Naive thymus-derived CD4-positive, alpha-beta T cell (primary cell): ENCODE results near the gene ADAMTS17. TPM values are rescaled to one million over a fixed set of nuclear protein-coding genes. Genes with fewer than 3 reads are reported as not detected.
A peak's percentile ranks its signal among the peaks of the same experiment; 100 is the strongest.

ENCODE experiments used
- ATAC-seq: fragments of 150-1000 bp; cut with Tn5 transposase; 2 replicates; pipeline ENCODE4 v1.10.0; 2021; ENCODE audit warnings: mild to moderate bottlenecking, moderate library complexity
- CTCF ChIA-PET: fragments of 350-600 bp; sonication (Branson Sonifier 250); formaldehyde crosslinking; loops from one replicate; lab custom pipeline; 2021; ENCODE audit warnings: antibody characterized with exemption; lab: Charles Lee
- POLR2A ChIA-PET: fragments of 350-600 bp; sonication (Branson Sonifier 250); formaldehyde crosslinking; loops from one replicate; lab custom pipeline; 2021; ENCODE audit warnings: antibody characterized with exemption, inconsistent platforms; lab: Charles Lee
- DNase-seq, 9 donors: peaks; one replicate each; pipeline versions ENCODE4 v3.0.0 to v3.0.0-alpha.2; 2020 to 2022; ENCODE audit warnings: mixed read lengths in 1 of 9
- H3K27ac ChIP-seq: one replicate; pipeline ENCODE4 v1.7.0; 2013; ENCODE audit warnings: mild to moderate bottlenecking, low read depth, low read length, moderate library complexity
- H3K27me3 ChIP-seq, 2 donors: one replicate each; pipeline ENCODE4 v1.7.0; 2013; ENCODE audit warnings: low read length in 2 of 2, mild to moderate bottlenecking in 2 of 2, moderate library complexity in 2 of 2; ENCODE audit not compliant: control insufficient read depth in 2 of 2, insufficient read depth in 2 of 2
- H3K36me3 ChIP-seq, 3 experiments: 1 replicate in 2 of 3; 2 replicates in 1 of 3; pipeline ENCODE4 v1.7.0; 2013; ENCODE audit warnings: low read length in 3 of 3, mild to moderate bottlenecking in 3 of 3, moderate library complexity in 1 of 3; ENCODE audit not compliant: insufficient read depth in 3 of 3, control insufficient read depth in 2 of 3
- H3K4me1 ChIP-seq, 2 donors: one replicate each; pipeline ENCODE4 v1.7.0; 2013; ENCODE audit warnings: low read length in 2 of 2, mild to moderate bottlenecking in 2 of 2, moderate library complexity in 1 of 2; ENCODE audit not compliant: control insufficient read depth in 2 of 2, insufficient read depth in 2 of 2
- H3K4me3 ChIP-seq: 2 replicates; pipeline ENCODE4 v1.7.0; 2013; ENCODE audit warnings: mild to moderate bottlenecking, low read length
- H3K9me3 ChIP-seq, 3 experiments: 1 replicate in 2 of 3; 2 replicates in 1 of 3; pipeline ENCODE4 v1.7.0; 2013; ENCODE audit warnings: low read length in 3 of 3; ENCODE audit not compliant: control insufficient read depth in 2 of 3
- H3K27ac Mint-ChIP-seq, 9 donors: one replicate each; pipeline ENCODE4 v1.8.0; 2020 to 2022; ENCODE audit warnings: mixed read lengths in 9 of 9, mild to moderate bottlenecking in 8 of 9, moderate library complexity in 5 of 9, inconsistent platforms in 2 of 9
- H3K27me3 Mint-ChIP-seq, 5 donors: one replicate each; pipeline ENCODE4 v1.8.0; 2021 to 2022; ENCODE audit warnings: mixed read lengths in 5 of 5, mild to moderate bottlenecking in 1 of 5
- H3K36me3 Mint-ChIP-seq, 5 donors: one replicate each; pipeline ENCODE4 v1.8.0; 2020 to 2022; ENCODE audit warnings: mixed read lengths in 5 of 5, mild to moderate bottlenecking in 3 of 5, inconsistent platforms in 1 of 5
- H3K4me1 Mint-ChIP-seq, 7 donors: one replicate each; pipeline ENCODE4 v1.8.0; 2020 to 2022; ENCODE audit warnings: mixed read lengths in 7 of 7, mild to moderate bottlenecking in 3 of 7, inconsistent platforms in 1 of 7
- H3K4me3 Mint-ChIP-seq, 10 donors: one replicate each; pipeline ENCODE4 v1.8.0; 2020 to 2022; ENCODE audit warnings: mild to moderate bottlenecking in 10 of 10, mixed read lengths in 10 of 10, moderate library complexity in 6 of 10, inconsistent platforms in 2 of 10
- H3K9me3 Mint-ChIP-seq, 11 donors: one replicate each; pipeline ENCODE4 v1.8.0; 2020 to 2022; ENCODE audit warnings: mixed read lengths in 11 of 11, mild to moderate bottlenecking in 4 of 11, inconsistent platforms in 1 of 11, moderate library complexity in 1 of 11
- intact Hi-C, 2 donors: fragments of 100-400 bp; cut with micrococcal nuclease; formaldehyde crosslinking; loops; one replicate each; pipeline ENCODE4 v1.15.1; 2023
- polyA plus RNA-seq, 2 donors: library from polyadenylated mRNA; unstranded; fragments of 300-500 nt; fragmentation: Illumina TruSeq; gene quantifications; one replicate each; pipeline ENCODE4 v1.2.3, GENCODE V29; 2021
- total RNA-seq, 6 experiments: library from RNA in 5 of 6; stranded (reverse) in 5 of 6; gene quantifications; 1 replicate in 5 of 6; 2 replicates in 1 of 6; pipeline ENCODE4 v1.2.3 and lab custom pipeline; 2021 to 2026

ADAMTS17 gene
- total and polyA plus RNA-seq, 7 experiments from 2014 or later, result 1.5 to 13.5 (median 3.2) TPM

DNA sequence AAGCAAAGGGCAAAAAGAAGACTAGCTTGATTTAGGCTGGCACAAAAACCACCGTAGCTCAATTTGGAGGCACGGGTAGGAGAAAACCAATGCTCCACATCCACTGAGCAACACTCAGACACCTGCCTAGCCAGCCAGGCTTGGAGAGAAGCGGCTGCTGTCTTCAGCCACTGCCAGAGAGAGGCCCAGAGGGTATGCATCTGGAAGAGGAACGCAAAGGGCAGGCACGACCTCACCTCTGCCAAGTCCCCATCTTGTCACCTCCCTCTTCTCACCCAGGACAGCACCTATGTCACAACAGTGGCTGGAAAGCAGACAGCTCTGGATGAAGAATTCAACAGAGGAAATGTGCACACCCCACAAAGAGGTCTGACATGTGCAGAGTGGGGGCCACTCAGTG lies 93.5 kb downstream of the ADAMTS17 start:
- Histone ChIP-seq H3K4me3 (no peak overlapping the region), H3K36me3 (no peaks in the 10 kb centered on the region), H3K4me1 (no peaks in the 10 kb centered on the region), H3K27me3 (no peaks in the 10 kb centered on the region), H3K9me3 (no peaks in the 10 kb centered on the region), H3K27ac (no peak overlapping the region)
- intact Hi-C loops, result no loop called here
- peaks cover 0 to 4% (median 0%) of the 10 kb centered on the region in 11 donors for H3K9me3 Mint-ChIP-seq
- ATAC-seq (no peak), DNase-seq (no peak)
- no peaks in the 10 kb centered on the region for H3K27me3 Mint-ChIP-seq
- ChIA-PET POLR2A (no interaction called here), CTCF (interaction anchor here (1.3 kb wide), 1 partner anchor 9 kb away, joined by 4 read pairs; no protein-coding TSS in a partner anchor)
- peaks cover 0 to 4% (median 0%) of the 10 kb centered on the region in 7 donors for H3K4me1 Mint-ChIP-seq
- no peak overlapping the region for H3K4me3 Mint-ChIP-seq
- H3K36me3 Mint-ChIP-seq, result peaks cover 0 to 45% (median 9%) of the 10 kb centered on the region in 5 donors
- no peak overlapping the region for H3K27ac Mint-ChIP-seq

- no peak overlapping the region for H3K4me3 Mint-ChIP-seq
- H3K4me1 Mint-ChIP-seq, result peaks cover 0 to 4% (median 0%) of the 10 kb centered on the region in 7 donors
- H3K27me3 Mint-ChIP-seq, result no peaks in the 10 kb centered on the region
- peaks cover 0 to 43% (median 9%) of the 10 kb centered on the region in 5 donors for H3K36me3 Mint-ChIP-seq
- Histone ChIP-seq H3K27me3 (no peaks in the 10 kb centered on the region), H3K36me3 (no peaks in the 10 kb centered on the region), H3K4me3 (no peak overlapping the region), H3K27ac (no peak overlapping the region), H3K9me3 (no peaks in the 10 kb centered on the region), H3K4me1 (no peaks in the 10 kb centered on the region)
- DNase-seq (no peak), ATAC-seq (no peak)
- peaks cover 0 to 5% (median 0%) of the 10 kb centered on the region in 11 donors for H3K9me3 Mint-ChIP-seq
- ChIA-PET CTCF (interaction anchor here (1.3 kb wide), 1 partner anchor 9 kb away, joined by 4 read pairs; no protein-coding TSS in a partner anchor), POLR2A (no interaction called here)
- peak overlapping the region in 1 of 9 donors; percentile 46 for H3K27ac Mint-ChIP-seq
- intact Hi-C loops, result no loop called here
Measured at GRCh38 chr15:100247228-100248225, 94.2 kb downstream of the ADAMTS17 start.

DNA sequence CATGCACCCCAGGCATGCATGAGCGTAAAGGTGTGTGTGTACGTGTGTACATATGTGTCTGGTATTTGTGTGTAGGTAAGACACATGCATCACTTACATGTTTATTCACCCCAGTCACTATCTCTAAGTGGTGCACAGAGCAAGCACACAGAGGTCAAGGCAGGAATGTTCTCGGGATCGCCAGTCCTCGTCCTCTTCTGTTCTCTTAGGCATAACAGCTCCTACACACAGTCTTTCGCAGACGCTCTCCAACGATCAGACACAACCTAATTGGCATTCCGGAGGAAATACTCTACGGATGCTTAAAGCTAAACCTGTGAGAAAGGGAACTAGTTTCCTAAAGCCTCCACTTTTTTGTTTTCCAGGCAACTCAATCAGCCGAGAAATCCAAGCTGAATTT lies 95.9 kb downstream of the ADAMTS17 start:
- H3K4me3 ChIP-seq, result no peak overlapping the region
- no peaks in the 10 kb centered on the region for H3K27me3 ChIP-seq
- Mint-ChIP-seq H3K9me3 (peaks cover 0 to 5% (median 0%) of the 10 kb centered on the region in 11 donors), H3K4me1 (peaks cover 0 to 2% (median 0%) of the 10 kb centered on the region in 7 donors), H3K27ac (no peak overlapping the region), H3K36me3 (peaks cover 0 to 42% (median 17%) of the 10 kb centered on the region in 5 donors), H3K27me3 (no peaks in the 10 kb centered on the region), H3K4me3 (no peak overlapping the region)
- ChIA-PET POLR2A (no interaction called here), CTCF (no interaction called here)
- no peaks in the 10 kb centered on the region for H3K4me1 ChIP-seq
- H3K36me3 ChIP-seq, result no peaks in the 10 kb centered on the region
- no peak overlapping the region for H3K27ac ChIP-seq
- DNase-seq, result no peak
- intact Hi-C loops, result no loop called here
- no peaks in the 10 kb centered on the region for H3K9me3 ChIP-seq
- ATAC-seq, result no peak

- Histone ChIP-seq H3K27ac (no peak overlapping the region), H3K36me3 (no peaks in the 10 kb centered on the region), H3K27me3 (no peaks in the 10 kb centered on the region), H3K9me3 (no peaks in the 10 kb centered on the region), H3K4me1 (no peaks in the 10 kb centered on the region), H3K4me3 (no peak overlapping the region)
- Mint-ChIP-seq H3K9me3 (peaks cover 0 to 5% (median 0%) of the 10 kb centered on the region in 11 donors), H3K4me3 (no peak overlapping the region), H3K27me3 (no peaks in the 10 kb centered on the region), H3K4me1 (peaks cover 0 to 2% (median 0%) of the 10 kb centered on the region in 7 donors), H3K36me3 (peaks cover 0 to 45% (median 17%) of the 10 kb centered on the region in 5 donors), H3K27ac (no peak overlapping the region)
- ATAC-seq, result no peak
- POLR2A ChIA-PET, result no interaction called here
- no peak for DNase-seq
- intact Hi-C loops, result no loop called here
- CTCF ChIA-PET, result no interaction called here
Measured at GRCh38 chr15:100245487-100245820, 96.3 kb downstream of the ADAMTS17 start.

DNA sequence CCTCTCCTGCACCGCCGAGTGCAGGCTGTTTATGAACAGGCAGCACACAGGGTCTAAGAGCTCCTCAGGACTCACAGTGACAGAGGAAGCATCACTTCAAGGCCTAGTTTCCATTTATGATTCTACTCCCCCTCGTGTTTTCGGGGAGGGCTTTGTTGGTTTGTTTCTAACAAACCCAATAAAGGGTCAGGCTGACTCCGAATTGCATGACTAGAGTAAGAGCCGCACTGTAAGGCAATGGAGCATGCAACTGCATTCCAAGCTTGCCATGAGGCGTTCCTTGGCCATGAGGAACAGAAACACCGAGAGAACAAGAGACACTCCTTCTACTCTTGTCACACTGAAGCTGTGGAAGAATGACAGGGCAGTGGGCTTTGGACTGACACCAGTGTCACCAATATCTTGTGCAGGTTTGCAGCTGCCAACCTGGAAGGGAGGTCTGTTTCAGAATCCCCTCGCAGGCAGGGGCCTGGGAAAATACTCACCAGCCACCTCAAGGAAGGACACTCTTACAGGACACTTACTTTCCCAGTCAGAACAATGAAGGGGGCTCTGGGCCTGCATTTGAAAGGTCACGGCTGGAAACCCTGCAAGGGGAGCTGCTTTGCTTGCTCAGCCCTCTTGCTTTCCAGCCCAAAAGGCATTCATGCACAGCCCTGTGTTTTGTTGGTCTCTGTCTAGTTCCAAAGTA lies 96.8 kb downstream of the ADAMTS17 start:
- no peak for DNase-seq
- no peaks in the 10 kb centered on the region for H3K9me3 ChIP-seq
- H3K27me3 ChIP-seq, result no peaks in the 10 kb centered on the region
- no peak overlapping the region for H3K27ac ChIP-seq
- no peaks in the 10 kb centered on the region for H3K36me3 ChIP-seq
- H3K36me3 Mint-ChIP-seq, result peaks cover 0 to 47% (median 17%) of the 10 kb centered on the region in 5 donors
- intact Hi-C loops, result no loop called here
- H3K9me3 Mint-ChIP-seq, result peaks cover 0 to 5% (median 0%) of the 10 kb centered on the region in 11 donors
- peaks cover 0 to 2% (median 0%) of the 10 kb centered on the region in 7 donors for H3K4me1 Mint-ChIP-seq
- H3K27ac Mint-ChIP-seq, result no peak overlapping the region
- H3K4me1 ChIP-seq, result no peaks in the 10 kb centered on the region
- H3K27me3 Mint-ChIP-seq, result no peaks in the 10 kb centered on the region
- H3K4me3 Mint-ChIP-seq, result no peak overlapping the region
- H3K4me3 ChIP-seq, result no peak overlapping the region
- ChIA-PET CTCF (no interaction called here), POLR2A (no interaction called here)
- no peak for ATAC-seq

GRCh38 chr15:100242989-100243388 lies 98.8 kb downstream of the ADAMTS17 start:
- DNase-seq (no peak), ATAC-seq (no peak)
- Histone ChIP-seq H3K4me3 (no peak overlapping the region), H3K4me1 (no peaks in the 10 kb centered on the region), H3K27ac (no peak overlapping the region), H3K36me3 (no peaks in the 10 kb centered on the region), H3K27me3 (no peaks in the 10 kb centered on the region), H3K9me3 (no peaks in the 10 kb centered on the region)
- POLR2A ChIA-PET, result no interaction called here
- Mint-ChIP-seq H3K4me1 (peaks cover 0 to 3% (median 0%) of the 10 kb centered on the region in 7 donors), H3K36me3 (peaks cover 0 to 53% (median 17%) of the 10 kb centered on the region in 5 donors), H3K27ac (no peak overlapping the region), H3K27me3 (no peaks in the 10 kb centered on the region), H3K4me3 (no peak overlapping the region), H3K9me3 (peaks cover 0 to 5% (median 0%) of the 10 kb centered on the region in 11 donors)
- CTCF ChIA-PET, result no interaction called here
- intact Hi-C loops, result no loop called here
